Esophagus mucosa (tissue), 1 donor: ENCODE measurements around the gene MAPK11. TPM values are rescaled to one million over a fixed set of nuclear protein-coding genes. Genes with fewer than 3 reads are reported as not detected.
"Not testable (repeated sequence)": the region's sequence is repeated elsewhere in the genome, so short reads cannot be mapped to it uniquely, and the experiment has no call there.

ENCODE experiments used
- ATAC-seq: fragments of 200-7000 bp; cut with Tn5 transposase; one replicate; pipeline ENCODE4 v1.9.1; 2020
- total RNA-seq: library from RNA; stranded (reverse); gene quantifications from one replicate; pipeline ENCODE4 v1.2.4, GENCODE V29; 2023
- donor health status: DM: yes; HTN: yes; CAD: no.

The MAPK11 gene
- total RNA-seq, 1 donor from 2014 or later: 5.8 TPM

GRCh38 chr22:50275181-50276055 is 5.2 kb upstream of the MAPK11 start:
- ATAC-seq: no peak

- no peak for ATAC-seq
Measured at GRCh38 chr22:50274771-50275170, 4.6 kb upstream of the MAPK11 start.

- ATAC-seq: no peak
Measured at GRCh38 chr22:50274311-50274710, 4.1 kb upstream of the MAPK11 start.

- ATAC-seq: not testable (repeated sequence)
Measured at GRCh38 chr22:50273781-50274180, 3.6 kb upstream of the MAPK11 start.

GRCh38 chr22:50273352-50273751 is 3.2 kb upstream of the MAPK11 start:
- ATAC-seq: not testable (repeated sequence)

GRCh38 chr22:50272044-50272802 is 2.0 kb upstream of the MAPK11 start:
- ATAC-seq: no peak

- ATAC-seq: peak; percentile 50
Measured at GRCh38 chr22:50271519-50271970, 1.4 kb upstream of the MAPK11 start.

- ATAC-seq: peak; percentile 23
Measured at GRCh38 chr22:50270666-50271394, 650 bp upstream of the MAPK11 start.

GRCh38 chr22:50269573-50269969 is 609 bp downstream of the MAPK11 start:
- peak; percentile 0 for ATAC-seq

GRCh38 chr22:50268655-50269113 is 1.5 kb downstream of the MAPK11 start:
- peak; percentile 6 for ATAC-seq

- peak; percentile 39 for ATAC-seq
Measured at GRCh38 chr22:50267591-50268390, 2.4 kb downstream of the MAPK11 start.

GRCh38 chr22:50266994-50267393 is 3.2 kb downstream of the MAPK11 start:
- no peak for ATAC-seq

GRCh38 chr22:50264946-50265669 is 5.1 kb downstream of the MAPK11 start:
- no peak for ATAC-seq

- ATAC-seq: no peak
Measured at GRCh38 chr22:50264104-50264745, 6.0 kb downstream of the MAPK11 start.

GRCh38 chr22:50262973-50263617 is 7.1 kb downstream of the MAPK11 start:
- no peak for ATAC-seq

- peak; percentile 21 for ATAC-seq
Measured at GRCh38 chr22:50262460-50262911, 7.7 kb downstream of the MAPK11 start.

GRCh38 chr22:50261615-50262459 is 8.3 kb downstream of the MAPK11 start, which contains the start of gene MAPK12:
Gene MAPK12 (minus strand): TSS chr22:50261683. CDS start chr22:50261509, 174 bp downstream.
- ATAC-seq: no peak

- ATAC-seq: peak; percentile 4
Measured at GRCh38 chr22:50260801-50261614, 9.2 kb downstream of the MAPK11 start.
